CD8-positive, alpha-beta memory T cell (primary cell): ENCODE data around the gene SGSM1. TPM values are rescaled to one million over a fixed set of nuclear protein-coding genes. Genes with fewer than 3 reads are reported as not detected.

ENCODE experiments used
- CTCF ChIA-PET: fragments of 350-600 bp; sonication (Branson Sonifier 250); formaldehyde crosslinking; loops from one replicate; lab custom pipeline; 2021; ENCODE audit warnings: antibody characterized with exemption; lab: Charles Lee
- POLR2A ChIA-PET: fragments of 350-600 bp; sonication (Branson Sonifier 250); formaldehyde crosslinking; loops from one replicate; lab custom pipeline; 2021; ENCODE audit warnings: antibody characterized with exemption; lab: Charles Lee
- DNase-seq, 5 donors: peaks; one replicate each; pipeline versions ENCODE4 v3.0.0 to v3.0.0-alpha.2; 2020 to 2022; ENCODE audit warnings: mixed read lengths in 1 of 5
- H3K27ac ChIP-seq: one replicate; pipeline ENCODE4 v1.7.0; 2013; ENCODE audit warnings: low read depth, mild to moderate bottlenecking, low read length, moderate library complexity
- H3K27me3 ChIP-seq: 2 replicates; pipeline ENCODE4 v1.7.0; 2013; ENCODE audit warnings: low read length, mild to moderate bottlenecking; ENCODE audit not compliant: insufficient read depth, poor library complexity, severe bottlenecking
- H3K36me3 ChIP-seq: 2 replicates; pipeline ENCODE4 v1.7.0; 2013; ENCODE audit warnings: mild to moderate bottlenecking, low read length, moderate library complexity; ENCODE audit not compliant: insufficient read depth
- H3K4me1 ChIP-seq: 2 replicates; pipeline ENCODE4 v1.7.0; 2013; ENCODE audit warnings: mild to moderate bottlenecking, low read length, moderate library complexity; ENCODE audit not compliant: insufficient read depth
- H3K4me3 ChIP-seq: 2 replicates; pipeline ENCODE4 v1.7.0; 2013; ENCODE audit warnings: mild to moderate bottlenecking, low read length
- H3K9me3 ChIP-seq: 2 replicates; pipeline ENCODE4 v1.7.0; 2013; ENCODE audit warnings: mild to moderate bottlenecking, low read length
- H3K27ac Mint-ChIP-seq, 8 donors: one replicate each; pipeline ENCODE4 v1.8.0; 2020 to 2021; ENCODE audit warnings: mixed read lengths in 8 of 8, mild to moderate bottlenecking in 6 of 8, inconsistent platforms in 3 of 8, moderate library complexity in 3 of 8
- H3K27me3 Mint-ChIP-seq, 2 donors: one replicate each; pipeline ENCODE4 v1.8.0; 2020 to 2021; ENCODE audit warnings: mixed read lengths in 2 of 2, mild to moderate bottlenecking in 1 of 2, moderate library complexity in 1 of 2
- H3K36me3 Mint-ChIP-seq, 3 donors: one replicate each; pipeline ENCODE4 v1.8.0; 2020 to 2021; ENCODE audit warnings: mixed read lengths in 3 of 3, inconsistent platforms in 1 of 3, mild to moderate bottlenecking in 1 of 3
- H3K4me1 Mint-ChIP-seq, 3 donors: one replicate each; pipeline ENCODE4 v1.8.0; 2020 to 2021; ENCODE audit warnings: mixed read lengths in 3 of 3, inconsistent platforms in 1 of 3, mild to moderate bottlenecking in 1 of 3
- H3K4me3 Mint-ChIP-seq, 7 donors: one replicate each; pipeline ENCODE4 v1.8.0; 2020 to 2021; ENCODE audit warnings: mixed read lengths in 7 of 7, mild to moderate bottlenecking in 6 of 7, moderate library complexity in 4 of 7, inconsistent platforms in 2 of 7
- H3K9me3 Mint-ChIP-seq, 5 donors: one replicate each; pipeline ENCODE4 v1.8.0; 2020 to 2022; ENCODE audit warnings: mixed read lengths in 5 of 5, mild to moderate bottlenecking in 3 of 5, moderate library complexity in 2 of 5, inconsistent platforms in 1 of 5
- polyA plus RNA-seq: library from polyadenylated mRNA; unstranded; fragments of 300-500 nt; fragmentation: Illumina TruSeq; gene quantifications from one replicate; pipeline ENCODE4 v1.2.3, GENCODE V29; 2021
- total RNA-seq, 2 experiments: library from RNA; stranded (reverse); gene quantifications; one replicate each; pipeline ENCODE4 v1.2.3, GENCODE V29; 2021

Gene SGSM1
- total and polyA plus RNA-seq, 3 experiments from 2014 or later: 0.09 to 0.31 (median 0.28) TPM

DNA sequence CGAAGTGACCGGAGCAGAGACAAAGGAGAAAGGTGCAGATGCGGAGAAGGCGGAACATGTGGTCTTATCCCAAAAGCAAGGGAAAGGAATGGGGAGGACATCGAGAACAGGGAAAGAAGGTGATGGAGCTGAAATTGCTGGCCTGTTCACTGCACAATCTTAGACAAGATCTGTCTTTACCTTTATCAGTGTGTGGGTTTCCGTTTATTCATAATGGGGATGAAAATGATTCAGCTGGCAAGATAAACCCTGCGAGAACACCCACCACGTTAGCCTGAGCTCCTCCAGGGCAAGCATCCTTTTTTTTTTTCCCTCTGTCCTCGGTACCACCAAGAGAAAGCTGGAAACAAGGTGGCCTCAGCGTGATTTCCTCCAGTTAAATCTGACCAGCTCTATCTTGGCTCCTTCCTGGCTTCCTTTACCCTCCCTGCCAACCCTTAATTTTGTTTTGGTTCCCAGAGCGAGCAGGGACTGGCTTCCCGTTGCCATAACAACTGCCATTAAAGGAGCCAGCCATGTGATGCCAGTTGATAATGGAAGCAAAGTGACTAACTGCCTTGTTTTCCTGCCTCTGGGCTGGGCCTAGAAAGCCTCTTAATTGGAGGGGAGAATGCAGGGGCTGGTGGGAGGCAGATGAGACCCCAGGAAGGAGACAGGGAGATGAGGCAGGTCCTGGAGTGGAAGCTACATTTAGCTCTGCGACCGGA is 4.2 kb downstream of the SGSM1 start:
- no peak overlapping the region for H3K4me3 Mint-ChIP-seq
- H3K27ac ChIP-seq: no peak overlapping the region
- no peak overlapping the region for H3K4me3 ChIP-seq
- ChIA-PET CTCF (no interaction called here), POLR2A (interaction anchor here (0.6 kb wide), 1 partner anchor 246 kb away, joined by 4 read pairs; no protein-coding TSS in a partner anchor)
- no peaks in the 10 kb centered on the region for H3K27me3 ChIP-seq
- peaks cover 3% of the 10 kb centered on the region in 2 donors for H3K27me3 Mint-ChIP-seq
- H3K4me1 ChIP-seq: no peaks in the 10 kb centered on the region
- H3K36me3 ChIP-seq: no peaks in the 10 kb centered on the region
- H3K9me3 ChIP-seq: no peaks in the 10 kb centered on the region
- DNase-seq: no peak
- H3K4me1 Mint-ChIP-seq: peaks cover 11 to 13% (median 12%) of the 10 kb centered on the region in 3 donors
- H3K36me3 Mint-ChIP-seq: peaks cover 2 to 12% (median 4%) of the 10 kb centered on the region in 3 donors
- H3K9me3 Mint-ChIP-seq: peaks cover 4 to 12% (median 7%) of the 10 kb centered on the region in 5 donors
- H3K27ac Mint-ChIP-seq: peak overlapping the region in 2 of 8 donors; percentile 32 to 81

DNA sequence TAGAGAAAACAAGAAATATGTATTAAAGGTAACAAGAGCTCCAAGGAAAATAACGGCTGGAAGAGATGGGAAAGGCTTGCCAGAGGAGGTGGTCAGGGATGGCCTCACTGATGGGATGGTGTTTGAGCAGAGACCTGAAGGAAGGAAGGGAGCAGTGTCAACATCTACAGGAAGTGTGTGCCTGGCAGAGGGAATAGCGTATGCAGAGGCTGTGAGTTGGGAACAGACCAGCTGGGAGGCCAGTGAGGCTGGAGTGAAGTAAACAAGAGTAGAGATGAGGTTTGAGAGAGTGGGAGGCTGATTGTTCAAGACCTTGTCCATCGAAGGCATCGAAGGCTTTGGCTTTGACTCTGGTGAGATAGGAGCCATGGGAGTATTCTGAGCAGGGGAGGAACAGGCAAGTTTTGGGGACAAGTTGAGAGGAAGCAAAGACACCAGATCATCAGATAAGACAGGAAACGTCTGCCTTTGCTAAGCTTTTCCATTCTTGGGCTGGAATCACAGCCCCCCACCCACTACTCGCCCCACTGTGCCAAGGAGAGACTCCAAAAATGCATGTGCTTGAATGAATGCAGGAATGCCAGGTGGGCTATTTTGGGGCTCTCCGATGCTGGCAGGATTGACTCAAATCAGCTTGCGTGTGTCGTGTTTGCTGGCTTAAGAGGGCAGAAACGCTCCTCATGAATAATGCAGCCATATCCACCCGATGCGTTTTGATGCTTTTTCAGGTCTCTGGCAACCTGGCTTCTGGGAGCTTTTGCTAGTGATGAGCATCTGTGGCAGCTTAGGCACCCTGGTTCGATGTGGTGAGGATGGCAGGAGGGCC is 7.2 kb downstream of the SGSM1 start:
- no peak overlapping the region for H3K4me3 Mint-ChIP-seq
- Histone ChIP-seq H3K27me3 (no peaks in the 10 kb centered on the region), H3K4me1 (no peaks in the 10 kb centered on the region), H3K9me3 (no peaks in the 10 kb centered on the region), H3K27ac (no peak overlapping the region), H3K36me3 (no peaks in the 10 kb centered on the region), H3K4me3 (no peak overlapping the region)
- H3K27me3 Mint-ChIP-seq: peaks cover 3 to 7% of the 10 kb centered on the region in 2 donors
- POLR2A ChIA-PET: no interaction called here
- no peak for DNase-seq
- peaks cover 11 to 24% (median 19%) of the 10 kb centered on the region in 5 donors for H3K9me3 Mint-ChIP-seq
- peaks cover 0 to 6% (median 0%) of the 10 kb centered on the region in 3 donors for H3K4me1 Mint-ChIP-seq
- peaks cover 2 to 23% (median 4%) of the 10 kb centered on the region in 3 donors for H3K36me3 Mint-ChIP-seq
- H3K27ac Mint-ChIP-seq: peak overlapping the region in 2 of 8 donors; percentile 33 to 39
- CTCF ChIA-PET: interaction anchor here (1.1 to 1.9 kb wide), 2 partner anchors 10 to 14 kb away, joined by 3 to 9 read pairs; no protein-coding TSS in a partner anchor

DNA sequence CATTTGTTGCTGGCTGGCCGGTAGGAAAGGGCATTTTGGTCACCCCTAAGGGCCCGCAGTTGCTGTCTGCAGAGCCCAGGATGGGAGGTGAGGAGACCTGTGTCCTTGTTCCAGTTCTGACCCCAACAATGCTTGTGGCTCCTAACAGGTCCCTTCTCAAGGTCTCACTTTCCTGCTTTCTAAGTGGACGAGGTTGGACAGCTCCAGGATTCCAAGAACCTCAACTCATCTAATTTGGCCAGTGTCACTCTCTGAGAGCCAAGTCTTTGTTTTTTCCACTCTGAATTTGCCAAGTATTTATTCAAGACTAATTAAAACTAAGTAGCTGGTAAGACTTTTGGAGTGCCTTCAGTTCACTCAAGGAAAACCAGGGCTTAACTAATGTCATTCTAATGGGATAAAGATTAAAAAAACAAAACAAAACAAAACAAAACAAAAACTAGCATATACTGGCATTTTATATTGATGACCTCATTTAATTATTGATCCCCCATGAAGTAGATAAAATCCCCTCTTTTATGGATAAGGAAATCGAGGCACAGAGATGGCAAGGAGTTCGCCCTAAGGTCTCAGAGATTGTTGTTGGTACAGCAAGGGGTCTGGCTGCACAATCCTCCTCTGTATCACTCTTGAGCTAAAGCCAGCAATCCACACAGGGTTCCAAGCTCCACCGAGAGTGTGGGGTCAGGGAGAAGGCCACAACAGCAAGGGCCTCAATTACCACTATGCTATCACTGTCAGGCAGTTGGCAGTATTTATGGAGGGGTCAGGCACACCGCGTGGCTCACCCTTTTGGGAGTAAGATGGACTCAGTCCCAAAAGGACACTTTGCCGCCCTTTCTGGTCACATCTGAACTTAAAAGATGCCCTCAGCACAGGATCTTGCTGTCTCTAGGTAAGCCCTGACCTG is 8.1 kb downstream of the SGSM1 start:
- POLR2A ChIA-PET: no interaction called here
- H3K9me3 ChIP-seq: no peaks in the 10 kb centered on the region
- peaks cover 11 to 24% (median 19%) of the 10 kb centered on the region in 5 donors for H3K9me3 Mint-ChIP-seq
- no peaks in the 10 kb centered on the region for H3K4me1 ChIP-seq
- no peak overlapping the region for H3K4me3 Mint-ChIP-seq
- no peak overlapping the region for H3K27ac ChIP-seq
- H3K36me3 Mint-ChIP-seq: peaks cover 2 to 23% (median 4%) of the 10 kb centered on the region in 3 donors
- no peaks in the 10 kb centered on the region for H3K36me3 ChIP-seq
- no peak for DNase-seq
- H3K4me1 Mint-ChIP-seq: peaks cover 0 to 6% (median 0%) of the 10 kb centered on the region in 3 donors
- H3K4me3 ChIP-seq: no peak overlapping the region
- H3K27me3 ChIP-seq: no peaks in the 10 kb centered on the region
- peaks cover 3 to 7% of the 10 kb centered on the region in 2 donors for H3K27me3 Mint-ChIP-seq
- CTCF ChIA-PET: interaction anchor here (1.1 to 1.9 kb wide), 3 partner anchors 11 to 13 kb away, joined by 3 to 9 read pairs (median 5); no protein-coding TSS in a partner anchor
- peak overlapping the region in 1 of 8 donors; percentile 31 for H3K27ac Mint-ChIP-seq

DNA sequence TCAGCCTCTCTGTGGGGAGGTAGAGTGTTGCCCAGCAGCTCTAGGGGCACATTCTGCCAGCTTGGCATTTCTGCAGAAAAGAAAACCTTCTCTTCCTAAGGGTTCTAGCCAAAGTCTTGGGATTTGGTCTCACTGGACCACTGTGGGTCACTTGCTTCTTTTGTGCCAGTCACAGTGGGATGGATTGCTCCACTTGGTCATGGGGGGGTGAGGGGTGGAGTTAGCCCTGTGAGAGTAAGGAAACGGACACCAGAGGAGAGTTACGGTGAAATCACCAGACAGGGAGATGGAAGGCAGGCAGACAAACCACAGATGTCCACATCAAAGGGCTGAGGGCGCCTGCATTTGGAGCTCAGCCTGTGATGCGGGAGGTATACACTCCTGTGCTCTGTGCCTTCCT is 10.8 kb downstream of the SGSM1 start:
- CTCF ChIA-PET: interaction anchor here (0.9 kb wide), 1 partner anchor 34 kb away, joined by 4 read pairs; no protein-coding TSS in a partner anchor
- peak overlapping the region in 1 of 8 donors; percentile 19 for H3K27ac Mint-ChIP-seq
- H3K27me3 Mint-ChIP-seq: peaks cover 3 to 5% of the 10 kb centered on the region in 2 donors

DNA sequence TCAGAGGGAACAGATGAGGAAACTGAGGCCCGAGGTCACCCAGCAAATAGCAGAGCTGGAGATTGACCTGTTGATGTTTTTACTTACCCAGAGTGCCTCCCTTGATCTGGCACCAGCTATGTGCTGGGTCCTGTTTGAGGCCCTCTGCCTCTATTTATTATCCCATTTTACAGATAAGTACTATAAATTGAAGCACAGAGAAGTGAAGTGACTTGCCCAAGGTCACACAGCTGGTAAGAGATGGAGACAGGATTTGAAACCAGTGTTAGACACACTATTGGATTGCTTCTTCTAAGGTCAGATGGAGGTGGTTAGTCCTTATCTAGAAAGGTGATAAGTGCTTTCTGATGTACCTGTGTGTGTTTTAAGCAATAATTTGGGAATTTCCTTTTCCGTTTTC is 13.5 kb downstream of the SGSM1 start:
- Mint-ChIP-seq H3K4me3 (no peak overlapping the region), H3K27me3 (peaks cover 5 to 6% of the 10 kb centered on the region in 2 donors), H3K9me3 (peaks cover 11 to 19% (median 17%) of the 10 kb centered on the region in 5 donors), H3K27ac (no peak overlapping the region), H3K4me1 (peaks cover 0 to 1% (median 0%) of the 10 kb centered on the region in 3 donors), H3K36me3 (peaks cover 0 to 18% (median 4%) of the 10 kb centered on the region in 3 donors)
- Histone ChIP-seq H3K27ac (no peak overlapping the region), H3K9me3 (no peaks in the 10 kb centered on the region), H3K27me3 (no peaks in the 10 kb centered on the region), H3K4me3 (no peak overlapping the region), H3K4me1 (no peaks in the 10 kb centered on the region), H3K36me3 (no peaks in the 10 kb centered on the region)
- ChIA-PET CTCF (no interaction called here), POLR2A (no interaction called here)
- DNase-seq: no peak

More for the DNA sequence above, 10.8 kb downstream of the SGSM1 start:
- Mint-ChIP-seq H3K4me1 (peaks cover 0 to 1% (median 0%) of the 10 kb centered on the region in 3 donors), H3K4me3 (no peak overlapping the region), H3K36me3 (peaks cover 2 to 23% (median 4%) of the 10 kb centered on the region in 3 donors), H3K9me3 (peaks cover 11 to 24% (median 19%) of the 10 kb centered on the region in 5 donors)
- H3K4me3 ChIP-seq: no peak overlapping the region
- no peak for DNase-seq
- no peaks in the 10 kb centered on the region for H3K27me3 ChIP-seq
- H3K4me1 ChIP-seq: no peaks in the 10 kb centered on the region
- H3K27ac ChIP-seq: no peak overlapping the region
- POLR2A ChIA-PET: no interaction called here
- no peaks in the 10 kb centered on the region for H3K9me3 ChIP-seq
- no peaks in the 10 kb centered on the region for H3K36me3 ChIP-seq

DNA sequence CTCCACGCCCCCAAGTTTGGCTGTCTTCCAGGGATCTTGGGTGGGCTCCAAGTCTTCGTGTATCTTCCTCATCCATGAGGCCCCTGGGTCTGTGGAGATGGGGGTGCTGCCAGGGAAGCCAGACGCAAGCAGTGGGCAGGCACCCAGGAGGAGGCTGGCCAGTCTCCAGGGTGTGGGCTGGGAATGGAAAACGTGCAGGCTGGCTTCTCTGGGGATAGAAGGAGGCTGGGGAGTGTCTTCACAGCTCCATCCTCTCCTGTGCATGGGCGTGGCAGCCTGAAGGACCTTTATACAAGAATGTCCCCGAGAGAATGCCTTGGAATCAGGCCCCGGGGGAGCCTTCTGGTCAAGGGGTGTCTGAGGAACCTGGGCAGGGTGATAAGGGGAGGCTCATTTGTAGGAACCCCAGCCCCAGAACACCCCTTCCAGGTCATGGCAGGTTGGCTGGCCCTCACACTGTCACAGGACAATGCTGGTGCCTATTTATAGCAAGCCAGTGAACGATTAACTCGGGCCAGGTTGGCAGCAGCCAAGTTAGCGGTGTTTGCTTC is 14.0 kb downstream of the SGSM1 start:
- Mint-ChIP-seq H3K36me3 (peaks cover 0 to 13% (median 2%) of the 10 kb centered on the region in 3 donors), H3K4me1 (peaks cover 0 to 1% (median 0%) of the 10 kb centered on the region in 3 donors), H3K4me3 (no peak overlapping the region), H3K27me3 (peaks cover 5% of the 10 kb centered on the region in 2 donors), H3K27ac (no peak overlapping the region), H3K9me3 (peaks cover 6 to 14% (median 14%) of the 10 kb centered on the region in 5 donors)
- no peaks in the 10 kb centered on the region for H3K9me3 ChIP-seq
- no peak overlapping the region for H3K27ac ChIP-seq
- no peak for DNase-seq
- H3K27me3 ChIP-seq: no peaks in the 10 kb centered on the region
- no peaks in the 10 kb centered on the region for H3K36me3 ChIP-seq
- POLR2A ChIA-PET: no interaction called here
- CTCF ChIA-PET: no interaction called here
- no peak overlapping the region for H3K4me3 ChIP-seq
- H3K4me1 ChIP-seq: no peaks in the 10 kb centered on the region

DNA sequence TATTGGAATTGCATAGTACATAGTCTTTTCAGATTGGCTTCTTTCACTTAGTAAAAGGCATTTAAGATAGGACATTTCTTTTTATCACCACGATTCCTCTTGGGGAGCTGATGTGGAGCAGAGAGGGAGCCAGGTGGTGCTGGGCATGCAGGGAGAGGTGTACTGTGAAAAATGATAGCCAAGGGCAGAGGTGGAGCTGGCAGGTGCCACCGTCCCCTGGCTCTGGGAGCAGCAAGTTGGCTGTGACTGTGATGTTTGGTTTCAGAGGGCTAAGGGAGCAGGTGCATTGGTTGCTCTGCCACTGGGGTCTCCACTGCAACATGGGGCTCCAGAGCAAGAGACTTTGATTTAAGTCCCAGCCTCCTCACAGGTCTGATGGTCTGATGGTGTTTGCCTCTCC is 16.5 kb downstream of the SGSM1 start:
- H3K4me1 Mint-ChIP-seq: peaks cover 0 to 1% (median 0%) of the 10 kb centered on the region in 3 donors
- no peaks in the 10 kb centered on the region for H3K36me3 Mint-ChIP-seq
- no peak overlapping the region for H3K4me3 Mint-ChIP-seq
- no peak overlapping the region for H3K27ac ChIP-seq
- no peak overlapping the region for H3K27ac Mint-ChIP-seq
- H3K9me3 Mint-ChIP-seq: no peaks in the 10 kb centered on the region
- H3K27me3 Mint-ChIP-seq: peaks cover 3% of the 10 kb centered on the region in 2 donors
- H3K36me3 ChIP-seq: no peaks in the 10 kb centered on the region
- H3K4me3 ChIP-seq: no peak overlapping the region
- no peak for DNase-seq
- no peaks in the 10 kb centered on the region for H3K27me3 ChIP-seq
- ChIA-PET CTCF (interaction anchor here (1.3 kb wide), 1 partner anchor 19 kb away, joined by 3 read pairs; no protein-coding TSS in a partner anchor), POLR2A (no interaction called here)
- H3K9me3 ChIP-seq: no peaks in the 10 kb centered on the region
- H3K4me1 ChIP-seq: no peaks in the 10 kb centered on the region
